Mesothelial cell of epicardium (in vitro differentiated cells): ENCODE data around the gene ARL13A. TPM values are rescaled to one million over a fixed set of nuclear protein-coding genes. Genes with fewer than 3 reads are reported as not detected.
A peak's percentile ranks its signal among the peaks of the same experiment; 100 is the strongest.

Experiments
- DNase-seq, 2 experiments: peaks; one replicate each; pipeline ENCODE4 v3.0.0; 2021; ENCODE audit warnings: low spot score in 2 of 2; ENCODE audit not compliant: unreplicated experiment in 2 of 2
- H3K27ac Mint-ChIP-seq: 2 replicates; pipeline ENCODE4 v1.8.0; 2021; ENCODE audit warnings: mixed read lengths
- H3K27me3 Mint-ChIP-seq: 2 replicates; pipeline ENCODE4 v1.8.0; 2021; ENCODE audit warnings: low read depth, mixed read lengths
- H3K36me3 Mint-ChIP-seq: 2 replicates; pipeline ENCODE4 v1.8.0; 2021; ENCODE audit warnings: mixed read lengths
- H3K4me1 Mint-ChIP-seq: 2 replicates; pipeline ENCODE4 v1.8.0; 2021; ENCODE audit warnings: mixed read lengths
- H3K4me3 Mint-ChIP-seq: 2 replicates; pipeline ENCODE4 v1.8.0; 2021; ENCODE audit warnings: mild to moderate bottlenecking, moderate library complexity, mixed read lengths
- H3K9me3 Mint-ChIP-seq: 2 replicates; pipeline ENCODE4 v1.8.0; 2021; ENCODE audit warnings: mixed read lengths
- total RNA-seq: library from RNA; stranded (reverse); gene quantifications from 3 replicates; pipeline ENCODE4 v1.2.1, GENCODE V29; 2021
- TF ChIP-seq, protein P1 (sequence below): fragments of 200-600 bp; sonication (generic); IDR thresholded peaks from one replicate; pipeline ENCODE4 v1.5.0; 2021; ENCODE audit warnings: antibody characterized with exemption; ENCODE audit not compliant: unreplicated experiment

ARL13A gene
- total RNA-seq, result not detected in 3 replicates

DNA sequence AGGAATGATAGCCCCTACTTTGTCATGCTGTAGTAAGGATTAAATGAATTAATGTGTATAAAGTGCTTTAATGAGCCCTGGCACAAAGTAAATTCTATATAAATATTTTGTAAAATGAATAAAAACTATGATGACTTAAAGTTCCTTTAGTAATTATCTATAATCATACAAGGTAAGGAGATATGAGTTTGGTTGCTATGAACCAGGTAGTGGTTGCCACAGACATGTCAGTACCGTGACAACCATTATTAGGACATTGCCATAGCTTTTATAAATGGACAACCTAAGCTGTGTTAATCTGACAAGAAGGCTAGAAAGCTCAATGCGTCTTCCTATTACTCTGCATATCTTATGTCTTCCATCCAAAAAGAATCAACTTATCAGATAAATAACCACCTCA, at the start of gene ARL13A:
TSS of gene ARL13A (plus strand) at position 301 of the 400 bp plus-strand sequence. CDS start 3,982 bp downstream, outside the sequence.
- peaks cover 3% of the 10 kb centered on the region for H3K36me3 Mint-ChIP-seq
- no peak within 1 kb of the TSS for H3K27ac Mint-ChIP-seq
- TF ChIP-seq, protein P1, sequence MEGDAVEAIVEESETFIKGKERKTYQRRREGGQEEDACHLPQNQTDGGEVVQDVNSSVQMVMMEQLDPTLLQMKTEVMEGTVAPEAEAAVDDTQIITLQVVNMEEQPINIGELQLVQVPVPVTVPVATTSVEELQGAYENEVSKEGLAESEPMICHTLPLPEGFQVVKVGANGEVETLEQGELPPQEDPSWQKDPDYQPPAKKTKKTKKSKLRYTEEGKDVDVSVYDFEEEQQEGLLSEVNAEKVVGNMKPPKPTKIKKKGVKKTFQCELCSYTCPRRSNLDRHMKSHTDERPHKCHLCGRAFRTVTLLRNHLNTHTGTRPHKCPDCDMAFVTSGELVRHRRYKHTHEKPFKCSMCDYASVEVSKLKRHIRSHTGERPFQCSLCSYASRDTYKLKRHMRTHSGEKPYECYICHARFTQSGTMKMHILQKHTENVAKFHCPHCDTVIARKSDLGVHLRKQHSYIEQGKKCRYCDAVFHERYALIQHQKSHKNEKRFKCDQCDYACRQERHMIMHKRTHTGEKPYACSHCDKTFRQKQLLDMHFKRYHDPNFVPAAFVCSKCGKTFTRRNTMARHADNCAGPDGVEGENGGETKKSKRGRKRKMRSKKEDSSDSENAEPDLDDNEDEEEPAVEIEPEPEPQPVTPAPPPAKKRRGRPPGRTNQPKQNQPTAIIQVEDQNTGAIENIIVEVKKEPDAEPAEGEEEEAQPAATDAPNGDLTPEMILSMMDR, result no peak
- H3K27me3 Mint-ChIP-seq, result no peaks in the 10 kb centered on the region
- no peak for DNase-seq
- no peak within 1 kb of the TSS for H3K4me3 Mint-ChIP-seq
- no peaks in the 10 kb centered on the region for H3K4me1 Mint-ChIP-seq
- H3K9me3 Mint-ChIP-seq, result peaks cover 27% of the 10 kb centered on the region

DNA sequence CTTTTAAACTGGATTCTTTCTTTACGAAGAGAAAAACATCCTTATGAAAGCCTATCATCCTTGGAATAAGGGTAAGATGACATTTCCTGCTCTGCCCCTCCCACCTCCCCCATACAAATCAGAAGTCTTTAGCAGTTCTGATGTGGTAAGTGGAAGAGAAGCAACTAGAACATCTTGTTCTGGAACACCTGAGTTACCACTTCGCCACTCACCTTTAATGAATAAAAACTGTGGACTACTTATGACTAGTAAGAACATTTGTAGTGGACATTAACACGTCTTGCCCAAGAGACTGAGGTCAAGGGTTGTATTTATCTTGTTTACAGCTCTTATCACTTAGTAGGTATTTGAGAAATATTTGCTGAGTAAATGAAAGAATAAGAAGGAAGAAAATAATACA, 45.1 kb upstream of the ARL13A start:
- no peak overlapping the region for H3K27ac Mint-ChIP-seq

DNA sequence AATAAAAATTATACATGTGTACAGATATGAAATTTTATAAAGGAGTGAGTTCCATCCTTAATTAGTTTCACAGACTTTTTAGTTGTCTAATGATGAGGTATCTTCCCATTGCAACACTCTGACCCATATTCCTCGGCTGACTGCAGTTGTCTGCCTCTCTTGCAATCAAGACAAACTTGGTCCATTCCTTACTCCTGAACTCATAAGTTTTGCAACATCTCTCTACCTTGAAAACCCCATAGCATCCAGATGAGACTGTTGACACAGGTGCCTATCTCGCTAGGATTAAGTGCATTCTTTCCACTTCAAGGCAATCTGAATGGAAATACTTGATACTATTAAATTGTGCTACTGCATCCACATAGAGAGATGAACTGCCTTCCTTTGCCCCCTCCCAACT, 43.1 kb upstream of the ARL13A start:
- Mint-ChIP-seq H3K36me3 (peaks cover 1% of the 10 kb centered on the region), H3K9me3 (peaks cover 15% of the 10 kb centered on the region), H3K27me3 (peaks cover 5% of the 10 kb centered on the region), H3K4me1 (peaks cover 6% of the 10 kb centered on the region), H3K27ac (no peak overlapping the region), H3K4me3 (no peak overlapping the region)
- no peak for DNase-seq
- TF ChIP-seq, protein P1, result no peak

More for the DNA sequence above, 45.1 kb upstream of the ARL13A start:
- Mint-ChIP-seq H3K4me1 (peaks cover 3% of the 10 kb centered on the region), H3K9me3 (peaks cover 10% of the 10 kb centered on the region), H3K4me3 (no peak overlapping the region), H3K36me3 (peaks cover 2% of the 10 kb centered on the region), H3K27me3 (peaks cover 5% of the 10 kb centered on the region)
- DNase-seq, result no peak
- TF ChIP-seq, protein P1, result no peak

DNA sequence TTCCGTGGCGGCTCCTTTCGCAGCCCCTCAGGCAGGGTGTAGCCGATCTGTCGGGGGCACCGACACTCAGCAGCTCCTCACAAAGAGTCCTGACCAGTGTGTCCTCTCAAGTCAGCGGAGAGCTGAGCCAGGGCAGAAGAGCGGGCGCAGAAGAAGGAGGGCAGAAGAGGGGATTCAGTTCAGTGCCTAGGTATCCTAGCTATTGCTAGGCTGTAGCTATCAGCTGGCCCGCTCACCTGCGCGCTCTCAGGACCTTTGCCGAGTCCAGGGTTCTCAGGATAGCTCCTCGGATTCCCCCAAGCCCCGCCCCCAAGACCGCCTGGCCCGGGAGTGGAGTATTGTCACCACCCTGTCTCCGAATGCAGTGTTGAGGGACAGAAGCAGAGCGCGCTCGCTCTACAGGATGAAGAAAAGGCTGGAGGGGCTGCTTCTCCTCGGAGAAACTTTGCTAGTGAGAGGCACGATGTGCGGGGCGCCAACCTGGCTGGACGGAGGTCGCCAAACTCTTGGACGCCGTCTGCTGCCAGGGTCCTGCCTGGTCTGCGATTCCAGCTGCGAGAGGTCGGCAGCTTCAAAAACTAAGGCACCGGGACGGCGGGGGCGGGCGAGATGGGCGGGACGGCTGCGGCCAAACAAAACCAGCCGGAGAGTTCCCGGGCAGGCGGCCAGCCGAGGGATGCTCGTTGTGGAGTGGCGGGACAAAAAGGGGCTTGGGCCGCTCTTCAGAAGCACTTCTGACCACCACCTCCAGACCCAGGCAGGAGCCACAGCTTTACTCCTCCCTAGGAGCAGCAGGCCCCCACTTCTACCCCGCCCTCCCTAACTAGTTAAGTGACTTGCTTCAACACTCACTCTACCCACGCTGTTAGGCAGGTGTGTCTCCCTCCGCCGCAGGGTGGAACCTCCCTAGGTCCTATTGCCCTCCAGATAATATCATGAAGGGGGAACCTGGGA, 40.6 kb upstream of the ARL13A start, which contains the start of gene XKRX:
TSS of gene XKRX (minus strand) at position 258 of the 954 bp plus-strand sequence. CDS start 613 bp downstream, outside the sequence.
- Mint-ChIP-seq H3K9me3 (peaks cover 28% of the 10 kb centered on the region), H3K27ac (peak within 1 kb of the TSS; percentile 53)
- peak; percentile 23 to 40 for DNase-seq

DNA sequence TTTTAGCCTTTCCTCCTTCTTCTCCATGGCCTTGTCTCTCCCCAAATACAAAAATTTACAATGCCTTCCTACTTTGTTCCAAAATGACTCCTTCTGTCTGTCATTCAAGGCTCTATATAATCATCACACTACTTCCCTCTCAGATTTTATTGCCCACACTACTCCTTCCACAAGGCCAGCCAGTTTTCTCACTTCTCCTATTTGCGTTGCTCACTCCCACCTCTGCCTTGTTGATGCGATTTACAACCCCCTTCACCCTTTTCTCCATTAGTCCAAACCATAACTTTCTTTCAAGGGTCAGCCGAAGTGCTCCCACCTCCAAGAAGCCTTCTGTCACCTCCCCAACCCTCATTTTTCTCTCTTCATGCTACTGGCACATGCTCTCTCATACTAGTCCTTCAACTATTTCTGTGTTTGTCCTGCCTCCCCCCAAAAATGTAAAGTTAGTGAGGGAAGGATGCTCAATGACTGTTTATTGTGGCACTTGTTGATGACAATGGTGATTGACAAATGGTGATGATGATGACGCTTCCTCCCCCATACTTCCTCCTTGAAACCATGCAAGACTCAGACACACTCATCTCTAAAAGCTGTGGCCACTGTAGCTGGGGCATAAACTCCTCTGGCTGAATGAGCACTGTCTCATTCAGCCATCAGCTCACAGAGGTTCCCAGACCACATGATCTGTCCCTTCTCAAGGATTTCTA, 38.1 kb upstream of the ARL13A start:
- TF ChIP-seq, protein P1, result no peak
- H3K4me3 Mint-ChIP-seq, result no peak overlapping the region
- peaks cover 6% of the 10 kb centered on the region for H3K4me1 Mint-ChIP-seq
- H3K27me3 Mint-ChIP-seq, result peaks cover 5% of the 10 kb centered on the region
- H3K9me3 Mint-ChIP-seq, result peaks cover 34% of the 10 kb centered on the region
- DNase-seq, result no peak
- no peak overlapping the region for H3K27ac Mint-ChIP-seq
- no peaks in the 10 kb centered on the region for H3K36me3 Mint-ChIP-seq

More for the DNA sequence above, 40.6 kb upstream of the ARL13A start, which contains the start of gene XKRX:
- TF ChIP-seq, protein P1, result no peak
- peaks cover 5% of the 10 kb centered on the region for H3K27me3 Mint-ChIP-seq
- H3K4me1 Mint-ChIP-seq, result peaks cover 6% of the 10 kb centered on the region
- no peaks in the 10 kb centered on the region for H3K36me3 Mint-ChIP-seq
- H3K4me3 Mint-ChIP-seq, result peak within 1 kb of the TSS; percentile 79
